Measurements from ENCODE around the gene CBFA2T2. TPM values are rescaled to one million over a fixed set of nuclear protein-coding genes. Genes with fewer than 3 reads are reported as not detected.

CBFA2T2 gene
- total and polyA plus RNA-seq, 2 donors from 2014 or later, result 5.5 to 17.3 TPM

GRCh38 chr20:33606118-33606771, 116.3 kb downstream of the CBFA2T2 start:
- H3K36me3 ChIP-seq (ENCODE audit: control insufficient read depth in 2 of 3, insufficient read depth in 3 of 3, low read length in 3 of 3), result peaks cover 4 to 12% (median 4%) of the 10 kb centered on the region in 3 donors
- no peak for FAIRE-seq

GRCh38 chr20:33609504-33609903, 119.6 kb downstream of the CBFA2T2 start:
- no peak overlapping the region for H3K9ac ChIP-seq (ENCODE audit: low read length in 3 of 3)
- peaks cover 0 to 4% (median 2%) of the 10 kb centered on the region in 3 donors for H3K4me1 ChIP-seq (ENCODE audit: control insufficient read depth in 2 of 3, insufficient read depth in 2 of 3, low read depth in 1 of 3, low read length in 3 of 3)
- intact Hi-C loops (cut with DNase I), result no loop called here
- DNase-seq (no peak), FAIRE-seq (no peak)
- no peak for TF ChIP-seq CTCF (IDR thresholded peaks at IDR 0.05; ENCODE audit: borderline replicate concordance, extremely low read depth, insufficient read depth)
- no peaks in the 10 kb centered on the region for H3K27me3 ChIP-seq (ENCODE audit: control insufficient read depth, insufficient read depth, low read length)
- peaks cover 2 to 23% (median 4%) of the 10 kb centered on the region in 3 donors for H3K36me3 ChIP-seq (ENCODE audit: control insufficient read depth in 2 of 3, insufficient read depth in 3 of 3, low read length in 3 of 3)
- no peak overlapping the region for H3K27ac ChIP-seq (ENCODE audit: low read depth in 2 of 2, low read length in 2 of 2)
- H3K9me3 ChIP-seq (ENCODE audit: control insufficient read depth in 2 of 3, insufficient read depth in 1 of 3, low read length in 3 of 3), result no peaks in the 10 kb centered on the region
- H3K4me3 ChIP-seq (ENCODE audit: low read length in 3 of 3), result no peak overlapping the region

More at GRCh38 chr20:33606118-33606771, 116.3 kb downstream of the CBFA2T2 start:
- no peak overlapping the region for H3K4me3 ChIP-seq (ENCODE audit: low read length in 3 of 3)
- H3K27me3 ChIP-seq (ENCODE audit: control insufficient read depth, insufficient read depth, low read length), result no peaks in the 10 kb centered on the region
- H3K4me1 ChIP-seq (ENCODE audit: control insufficient read depth in 2 of 3, insufficient read depth in 2 of 3, low read depth in 1 of 3, low read length in 3 of 3), result peaks cover 0 to 2% (median 0%) of the 10 kb centered on the region in 3 donors
- intact Hi-C loops (cut with DNase I), result no loop called here
- no peak overlapping the region for H3K9ac ChIP-seq (ENCODE audit: low read length in 3 of 3)
- H3K9me3 ChIP-seq (ENCODE audit: control insufficient read depth in 2 of 3, insufficient read depth in 1 of 3, low read length in 3 of 3), result no peaks in the 10 kb centered on the region
- DNase-seq, result no peak
- H3K27ac ChIP-seq (ENCODE audit: low read depth in 2 of 2, low read length in 2 of 2), result no peak overlapping the region
- no peak for TF ChIP-seq CTCF (IDR thresholded peaks at IDR 0.05; ENCODE audit: borderline replicate concordance, extremely low read depth, insufficient read depth)

- Histone ChIP-seq H3K9me3 (ENCODE audit: control insufficient read depth in 2 of 3, insufficient read depth in 1 of 3, low read length in 3 of 3) (no peaks in the 10 kb centered on the region), H3K4me1 (ENCODE audit: control insufficient read depth in 2 of 3, insufficient read depth in 2 of 3, low read depth in 1 of 3, low read length in 3 of 3) (peaks cover 0 to 4% (median 0%) of the 10 kb centered on the region in 3 donors), H3K36me3 (ENCODE audit: control insufficient read depth in 2 of 3, insufficient read depth in 3 of 3, low read length in 3 of 3) (peaks cover 4 to 29% (median 5%) of the 10 kb centered on the region in 3 donors), H3K27me3 (ENCODE audit: control insufficient read depth, insufficient read depth, low read length) (no peaks in the 10 kb centered on the region), H3K4me3 (ENCODE audit: low read length in 3 of 3) (no peak overlapping the region), H3K27ac (ENCODE audit: low read depth in 2 of 2, low read length in 2 of 2) (no peak overlapping the region), H3K9ac (ENCODE audit: low read length in 3 of 3) (no peak overlapping the region)
- FAIRE-seq, result no peak
- DNase-seq, result no peak
- intact Hi-C loops (cut with DNase I), result no loop called here
- no peak for TF ChIP-seq CTCF (IDR thresholded peaks at IDR 0.05; ENCODE audit: borderline replicate concordance, extremely low read depth, insufficient read depth)
Measured at GRCh38 chr20:33611106-33611505, 121.2 kb downstream of the CBFA2T2 start.

All from kidney (tissue), 14 donors.